Psoas muscle (tissue), 8 donors: ENCODE results near the gene RNF225. TPM values are rescaled to one million over a fixed set of nuclear protein-coding genes. Genes with fewer than 3 reads are reported as not detected.
A peak's percentile ranks its signal among the peaks of the same experiment; 100 is the strongest.

Source experiments
- ATAC-seq, 4 donors: fragments of 200-7000 bp; cut with Tn5 transposase; one replicate each; pipeline ENCODE4 v1.9.1; 2020; ENCODE audit warnings: moderate library complexity in 3 of 4, mild to moderate bottlenecking in 2 of 4
- DNase-seq, 2 donors: peaks; one replicate each; pipeline ENCODE4 v3.0.0-alpha.2; 2020
- H3K27ac ChIP-seq: fragments of 200-600 bp; one replicate; pipeline ENCODE4 v1.8.0; 2022
- H3K27me3 ChIP-seq, 3 donors: fragments of 200-600 bp in 1 of 3; one replicate each; pipeline versions ENCODE4 v1.6.1 to v1.8.0; 2013 to 2022; ENCODE audit warnings: low read length in 2 of 3, mild to moderate bottlenecking in 2 of 3, moderate library complexity in 1 of 3; ENCODE audit not compliant: insufficient read depth in 3 of 3
- H3K36me3 ChIP-seq, 2 donors: fragments of 200-600 bp in 1 of 2; one replicate each; pipeline versions ENCODE4 v1.6.1 to v1.8.0; 2013 to 2022; ENCODE audit warnings: low read depth in 1 of 2, mild to moderate bottlenecking in 1 of 2, moderate library complexity in 1 of 2; ENCODE audit not compliant: insufficient read depth in 1 of 2
- H3K4me1 ChIP-seq: fragments of 200-600 bp; one replicate; pipeline ENCODE4 v1.8.0; 2022
- H3K4me3 ChIP-seq: fragments of 200-600 bp; one replicate; pipeline ENCODE4 v1.8.0; 2022; ENCODE audit warnings: mild to moderate bottlenecking
- H3K9me3 ChIP-seq: fragments of 200-600 bp; one replicate; pipeline ENCODE4 v1.8.0; 2022
- CTCF ChIP-seq: fragments of 200-600 bp; IDR thresholded peaks from one replicate; pipeline ENCODE4 v1.8.0; 2022; ENCODE audit warnings: antibody characterized with exemption
- WGBS, 3 donors: extraction: QIAGEN DNeasy Blood & Tissue Kit; methylation state at CpG; one replicate each; pipeline versions ENCODE4 v1.1.6 to v1.1.7; 2013; 5-methylcytosine and 5-hydroxymethylcytosine counted together
- intact Hi-C, 2 donors: fragments of 100-400 bp; cut with DNase I; formaldehyde crosslinking; loops; one replicate each; pipeline versions ENCODE4 v1.11.0 to v1.14.2; 2022
- polyA plus RNA-seq, 3 donors: library from polyadenylated mRNA; stranded (reverse); fragments of 200-250 nt; gene quantifications; one replicate each; pipeline ENCODE4 v1.2.3, GENCODE V29; 2013
- total RNA-seq, 4 donors: library from RNA; stranded (reverse); fragmentation: NEBNext Ultra II Directional in 2 of 4; extraction: Animal tissue kit (Norgen Biotek cat#: 25700) in 2 of 4; gene quantifications; one replicate each; pipeline versions ENCODE4 v1.2.1 to v1.2.4, GENCODE V29; 2021 to 2023
- donor health status: healthy with polysubstance abuse.
- donor health status: DM: no; HTN: no; CAD: no; lungs with moderate emphysema.
- donor health status: Bipolar disorder and iron deficiency.
- donor health status: healthy.
- donor health status: DM: yes; HTN: yes; CAD: no.
- donor health status: DM: no; HTN: no; CAD: no.
- donor health status: DM: no; HTN: no; CAD: no.
- donor health status: DM: yes; HTN: yes; CAD: no.

Gene RNF225
- total and polyA plus RNA-seq, 7 donors = not detected

- ATAC-seq = peak; percentile 95 to 97 (median 96)
- no peaks in the 10 kb centered on the region for H3K9me3 ChIP-seq
- intact Hi-C loops = loop anchor here in 1 of 2 donors (5.0 kb wide), 2 partner anchors 35 to 55 kb away; partner anchors contain the start of genes ERVK3-1 and ZSCAN22
- peak; percentile 97 to 98 for DNase-seq
- 0% methylated on average over 48 to 74 of the region's 74 CpGs for WGBS, 3 donors
- H3K4me3 ChIP-seq = peak within 1 kb of the TSS; percentile 95
- H3K27me3 ChIP-seq = no peaks in the 10 kb centered on the region
- peaks cover 0 to 5% of the 10 kb centered on the region in 2 donors for H3K36me3 ChIP-seq
- no peak for TF ChIP-seq CTCF
- H3K27ac ChIP-seq = peak within 1 kb of the TSS; percentile 97
- H3K4me1 ChIP-seq = peaks cover 5% of the 10 kb centered on the region
Measured at GRCh38 chr19:58362272-58362994, 33.0 kb upstream of the RNF225 start, which contains the start of gene ZNF497. Gene ZNF497 (minus strand): TSS chr19:58362751. CDS start chr19:58357635, 5,116 bp downstream.

- no peak for TF ChIP-seq CTCF
- 77 to 84% (median 84%) methylated on average over 5 of the region's 5 CpGs for WGBS, 3 donors
- ATAC-seq (no peak), DNase-seq (no peak)
- intact Hi-C loops = loop anchor here in 1 of 2 donors (5.0 kb wide), 2 partner anchors 37 to 57 kb away; partner anchors contain the start of genes ERVK3-1 and ZSCAN22
- no peak overlapping the region for H3K4me3 ChIP-seq
- H3K27me3 ChIP-seq = no peaks in the 10 kb centered on the region
- H3K36me3 ChIP-seq = peaks cover 0 to 5% of the 10 kb centered on the region in 2 donors
- H3K27ac ChIP-seq = no peak overlapping the region
- H3K4me1 ChIP-seq = peaks cover 5% of the 10 kb centered on the region
- no peaks in the 10 kb centered on the region for H3K9me3 ChIP-seq
Measured at GRCh38 chr19:58364146-58364545, 31.3 kb upstream of the RNF225 start.

GRCh38 chr19:58366585-58367430 is 28.6 kb upstream of the RNF225 start:
- Histone ChIP-seq H3K9me3 (no peaks in the 10 kb centered on the region), H3K4me1 (peaks cover under 1% of the 10 kb centered on the region), H3K4me3 (no peak overlapping the region), H3K36me3 (peaks cover 0 to 5% of the 10 kb centered on the region in 2 donors), H3K27ac (no peak overlapping the region), H3K27me3 (no peaks in the 10 kb centered on the region)
- DNase-seq = no peak
- no peak for TF ChIP-seq CTCF
- WGBS, 3 donors = 88 to 89% (median 89%) methylated on average over 32 of the region's 32 CpGs
- no peak for ATAC-seq
- intact Hi-C loops = no loop called here

GRCh38 chr19:58367698-58368454 is 27.6 kb upstream of the RNF225 start:
- WGBS, 3 donors = 52 to 59% (median 56%) methylated on average over 102 to 106 of the region's 106 CpGs
- intact Hi-C loops = no loop called here
- Histone ChIP-seq H3K27ac (no peak overlapping the region), H3K36me3 (peaks cover 0 to 5% of the 10 kb centered on the region in 2 donors), H3K4me1 (no peaks in the 10 kb centered on the region), H3K9me3 (no peaks in the 10 kb centered on the region), H3K4me3 (no peak overlapping the region), H3K27me3 (no peaks in the 10 kb centered on the region)
- TF ChIP-seq CTCF = no peak
- ATAC-seq (no peak), DNase-seq (peak in 1 of 2 donors; percentile 36)
